Trophoblast cell (in vitro differentiated cells and primary cell): ENCODE data around the gene NTSR1.

ENCODE experiments used
- DNase-seq, 2 donors: peaks; one replicate each; pipeline ENCODE4 v3.0.0-alpha.2; 2016
- H2AFZ ChIP-seq: 2 replicates; pipeline ENCODE4 v1.6.1; 2013; ENCODE audit warnings: low read length, moderate library complexity, mild to moderate bottlenecking; ENCODE audit not compliant: insufficient read depth, poor library complexity
- H2AK5ac ChIP-seq: 2 replicates; pipeline ENCODE4 v1.6.1; 2013; ENCODE audit warnings: mild to moderate bottlenecking, low read length
- H2BK120ac ChIP-seq: 2 replicates; pipeline ENCODE4 v1.6.1; 2013; ENCODE audit warnings: low read length, mild to moderate bottlenecking, moderate library complexity; ENCODE audit not compliant: insufficient read depth, poor library complexity
- H2BK12ac ChIP-seq: 2 replicates; pipeline ENCODE4 v1.6.1; 2013; ENCODE audit warnings: mild to moderate bottlenecking, low read length, moderate library complexity
- H2BK5ac ChIP-seq: 2 replicates; pipeline ENCODE4 v1.6.1; 2013; ENCODE audit warnings: low read length, low read depth, moderate library complexity, mild to moderate bottlenecking; ENCODE audit not compliant: poor library complexity
- H3K14ac ChIP-seq: 2 replicates; pipeline ENCODE4 v1.6.1; 2013; ENCODE audit warnings: mild to moderate bottlenecking, low read length
- H3K18ac ChIP-seq: 2 replicates; pipeline ENCODE4 v1.6.1; 2013; ENCODE audit warnings: mild to moderate bottlenecking, low read length
- H3K23ac ChIP-seq: 2 replicates; pipeline ENCODE4 v1.6.1; 2013; ENCODE audit warnings: low read length
- H3K27ac ChIP-seq: 2 replicates; pipeline ENCODE4 v1.5.1; 2013; ENCODE audit warnings: low read depth, mild to moderate bottlenecking, inconsistent platforms, low read length, moderate library complexity
- H3K27me3 ChIP-seq: 2 replicates; pipeline ENCODE4 v1.6.1; 2013; ENCODE audit warnings: inconsistent platforms, mild to moderate bottlenecking, low read length, moderate library complexity; ENCODE audit not compliant: insufficient read depth
- H3K36me3 ChIP-seq, 2 experiments: 1 replicate in 1 of 2; 2 replicates in 1 of 2; pipeline ENCODE4 v1.6.1; 2013; ENCODE audit warnings: low read length in 2 of 2, mild to moderate bottlenecking in 2 of 2, moderate library complexity in 1 of 2; ENCODE audit not compliant: insufficient read depth in 2 of 2, control insufficient read depth in 1 of 2
- H3K4ac ChIP-seq: 2 replicates; pipeline ENCODE4 v1.6.1; 2013; ENCODE audit warnings: low read depth, mild to moderate bottlenecking, low read length, moderate library complexity
- H3K4me1 ChIP-seq, 2 experiments: 1 replicate in 1 of 2; 2 replicates in 1 of 2; pipeline ENCODE4 v1.6.1; 2013; ENCODE audit warnings: low read length in 2 of 2, mild to moderate bottlenecking in 2 of 2, moderate library complexity in 1 of 2; ENCODE audit not compliant: insufficient read depth in 2 of 2, control insufficient read depth in 1 of 2
- H3K4me2 ChIP-seq: 2 replicates; pipeline ENCODE4 v1.6.1; 2013; ENCODE audit warnings: inconsistent platforms, mild to moderate bottlenecking, low read length, moderate library complexity
- H3K4me3 ChIP-seq: 2 replicates; pipeline ENCODE4 v1.5.1; 2013; ENCODE audit warnings: mild to moderate bottlenecking, low read depth, low read length, inconsistent platforms
- H3K79me1 ChIP-seq: one replicate; pipeline ENCODE4 v1.6.1; 2013; ENCODE audit warnings: low read length
- H3K79me2 ChIP-seq: 2 replicates; pipeline ENCODE4 v1.6.1; 2013; ENCODE audit warnings: low read length, mild to moderate bottlenecking; ENCODE audit not compliant: control insufficient read depth, insufficient read depth, poor library complexity
- H3K9ac ChIP-seq: 2 replicates; pipeline ENCODE4 v1.6.1; 2013; ENCODE audit warnings: mild to moderate bottlenecking, low read length
- H3K9me3 ChIP-seq: 2 replicates; pipeline ENCODE4 v1.6.1; 2013; ENCODE audit warnings: low read depth, mild to moderate bottlenecking, control low read depth, inconsistent platforms, low read length; ENCODE audit not compliant: insufficient read depth
- H4K12ac ChIP-seq: 2 replicates; pipeline ENCODE4 v1.6.1; 2013; ENCODE audit warnings: low read depth, mild to moderate bottlenecking, low read length, moderate library complexity
- H4K8ac ChIP-seq: 2 replicates; pipeline ENCODE4 v1.6.1; 2013; ENCODE audit warnings: low read depth, mild to moderate bottlenecking, low read length, moderate library complexity
- H4K91ac ChIP-seq: one replicate; pipeline ENCODE4 v1.6.1; 2013; ENCODE audit warnings: low read depth, mild to moderate bottlenecking, low read length, moderate library complexity
- WGBS: extraction: QIAGEN DNeasy Blood & Tissue Kit; methylation state at CpG from one replicate; pipeline ENCODE4 v1.1.7; 2013; ENCODE audit warnings: missing lambda C conversion rate; ENCODE audit not compliant: insufficient read length, insufficient coverage; ENCODE audit errors: extremely low coverage; 5-methylcytosine and 5-hydroxymethylcytosine counted together

Gene NTSR1

DNA sequence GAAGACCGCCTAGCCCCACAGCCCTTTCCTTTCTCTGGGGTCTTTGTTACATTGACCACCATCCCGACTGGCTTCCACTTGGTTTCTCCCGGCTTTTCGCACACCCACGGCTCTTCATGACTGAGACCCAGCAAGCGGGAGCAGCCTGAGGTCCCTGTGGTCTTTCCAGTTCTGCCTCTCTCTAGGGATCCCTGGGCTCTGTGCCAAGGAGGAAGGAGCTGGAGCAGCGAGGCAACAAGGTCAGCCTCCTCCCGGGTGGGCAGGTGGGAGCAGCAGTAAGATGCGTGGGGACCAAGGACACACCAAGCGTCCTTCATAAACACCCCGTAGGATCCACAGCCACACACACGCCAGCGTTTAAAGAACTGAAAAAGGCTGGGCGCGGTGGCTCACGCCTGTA, 58.1 kb downstream of the NTSR1 start:
- Histone ChIP-seq H3K27me3 (no peaks in the 10 kb centered on the region), H2BK120ac (no peak overlapping the region), H2BK12ac (no peak overlapping the region), H2BK5ac (no peak overlapping the region), H3K36me3 (no peaks in the 10 kb centered on the region), H2AK5ac (no peak overlapping the region), H4K12ac (no peak overlapping the region), H2AFZ (no peak overlapping the region), H3K18ac (no peak overlapping the region), H4K91ac (no peak overlapping the region), H3K79me2 (no peaks in the 10 kb centered on the region), H3K14ac (no peak overlapping the region), H3K79me1 (no peaks in the 10 kb centered on the region), H3K4me2 (no peak overlapping the region), H3K4ac (no peak overlapping the region), H3K4me1 (peaks cover 4 to 13% of the 10 kb centered on the region in 2 experiments), H3K9me3 (peaks cover 3% of the 10 kb centered on the region), H4K8ac (no peak overlapping the region), H3K4me3 (no peak overlapping the region), H3K27ac (no peak overlapping the region), H3K23ac (no peak overlapping the region), H3K9ac (no peak overlapping the region)
- no peak for DNase-seq
- no CpG with 5 or more reads among the region's 16 CpGs for WGBS

DNA sequence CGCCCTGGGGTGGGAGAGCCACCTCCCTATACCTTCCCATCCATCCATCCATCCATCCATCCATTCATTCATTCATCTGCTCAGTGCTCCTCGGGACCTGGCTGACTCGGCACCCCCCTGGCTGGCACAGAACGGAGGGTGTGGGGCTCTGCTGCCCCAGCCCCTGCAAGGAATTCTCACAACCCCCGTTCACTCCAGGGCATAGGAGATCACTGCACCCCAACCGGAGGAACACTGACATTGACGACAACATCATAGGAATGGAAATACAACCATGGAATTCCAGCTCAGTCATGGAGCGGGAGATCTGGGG, 59.6 kb downstream of the NTSR1 start:
- Histone ChIP-seq H3K9ac (no peak overlapping the region), H3K36me3 (no peaks in the 10 kb centered on the region), H2BK120ac (no peak overlapping the region), H3K27me3 (no peaks in the 10 kb centered on the region), H3K27ac (no peak overlapping the region), H3K18ac (no peak overlapping the region), H4K91ac (no peak overlapping the region), H3K4me2 (no peak overlapping the region), H3K79me1 (no peaks in the 10 kb centered on the region), H3K23ac (no peak overlapping the region), H3K79me2 (no peaks in the 10 kb centered on the region), H3K4me3 (no peak overlapping the region), H2BK12ac (no peak overlapping the region), H3K4me1 (peaks cover 4 to 13% of the 10 kb centered on the region in 2 experiments), H4K12ac (no peak overlapping the region), H2BK5ac (no peak overlapping the region), H3K9me3 (peaks cover 3% of the 10 kb centered on the region), H2AFZ (no peak overlapping the region), H4K8ac (no peak overlapping the region), H3K14ac (no peak overlapping the region), H2AK5ac (no peak overlapping the region), H3K4ac (no peak overlapping the region)
- WGBS = no CpG with 5 or more reads among the region's 8 CpGs
- DNase-seq = no peak

DNA sequence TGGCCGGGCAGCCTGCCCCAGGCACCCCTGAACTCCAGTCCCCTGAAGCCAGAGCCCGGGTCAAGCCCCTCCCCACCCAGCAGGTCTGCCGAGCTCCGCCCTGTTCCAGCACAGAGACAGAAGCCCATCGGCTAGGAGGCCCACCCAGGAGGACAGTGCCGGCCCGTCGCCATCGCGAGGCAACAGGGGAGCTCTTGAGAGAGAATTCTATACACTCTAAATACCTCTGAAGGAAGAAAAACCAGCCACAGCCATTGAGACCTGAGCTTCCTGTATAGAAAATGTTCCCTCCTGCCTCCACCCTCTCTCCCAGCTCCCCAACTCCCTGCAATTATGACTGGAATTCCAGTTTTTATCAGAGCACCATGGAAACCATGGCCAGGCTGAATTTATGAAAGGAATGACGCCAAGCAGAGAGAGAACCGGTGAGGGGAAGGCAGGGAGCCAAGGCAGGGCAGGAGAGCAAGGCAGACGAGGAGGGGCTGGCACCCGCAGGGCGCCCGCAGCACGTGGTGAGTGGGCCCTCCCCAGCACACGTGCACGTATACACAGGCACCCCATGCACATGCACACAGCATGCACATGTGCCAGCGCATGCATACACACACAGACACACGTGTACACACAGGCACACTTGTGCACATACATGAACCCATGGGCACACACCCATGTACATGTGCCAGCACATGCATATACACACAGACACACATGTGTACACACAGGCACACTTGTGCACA, 60.1 kb downstream of the NTSR1 start:
- Histone ChIP-seq H3K14ac (no peak overlapping the region), H4K91ac (no peak overlapping the region), H3K9ac (no peak overlapping the region), H3K4me3 (no peak overlapping the region), H3K9me3 (peaks cover 3% of the 10 kb centered on the region), H3K4ac (no peak overlapping the region), H2BK120ac (no peak overlapping the region), H3K79me1 (no peaks in the 10 kb centered on the region), H3K27ac (no peak overlapping the region), H2BK5ac (no peak overlapping the region), H4K12ac (no peak overlapping the region), H3K36me3 (no peaks in the 10 kb centered on the region), H3K18ac (no peak overlapping the region), H2AK5ac (no peak overlapping the region), H4K8ac (no peak overlapping the region), H3K23ac (peak overlapping the region; percentile 10), H2AFZ (no peak overlapping the region), H3K4me2 (no peak overlapping the region), H3K4me1 (peaks cover 4 to 13% of the 10 kb centered on the region in 2 experiments), H2BK12ac (no peak overlapping the region), H3K27me3 (no peaks in the 10 kb centered on the region), H3K79me2 (no peaks in the 10 kb centered on the region)
- no CpG with 5 or more reads among the region's 21 CpGs for WGBS
- peak in 1 of 2 donors; percentile 27 for DNase-seq

DNA sequence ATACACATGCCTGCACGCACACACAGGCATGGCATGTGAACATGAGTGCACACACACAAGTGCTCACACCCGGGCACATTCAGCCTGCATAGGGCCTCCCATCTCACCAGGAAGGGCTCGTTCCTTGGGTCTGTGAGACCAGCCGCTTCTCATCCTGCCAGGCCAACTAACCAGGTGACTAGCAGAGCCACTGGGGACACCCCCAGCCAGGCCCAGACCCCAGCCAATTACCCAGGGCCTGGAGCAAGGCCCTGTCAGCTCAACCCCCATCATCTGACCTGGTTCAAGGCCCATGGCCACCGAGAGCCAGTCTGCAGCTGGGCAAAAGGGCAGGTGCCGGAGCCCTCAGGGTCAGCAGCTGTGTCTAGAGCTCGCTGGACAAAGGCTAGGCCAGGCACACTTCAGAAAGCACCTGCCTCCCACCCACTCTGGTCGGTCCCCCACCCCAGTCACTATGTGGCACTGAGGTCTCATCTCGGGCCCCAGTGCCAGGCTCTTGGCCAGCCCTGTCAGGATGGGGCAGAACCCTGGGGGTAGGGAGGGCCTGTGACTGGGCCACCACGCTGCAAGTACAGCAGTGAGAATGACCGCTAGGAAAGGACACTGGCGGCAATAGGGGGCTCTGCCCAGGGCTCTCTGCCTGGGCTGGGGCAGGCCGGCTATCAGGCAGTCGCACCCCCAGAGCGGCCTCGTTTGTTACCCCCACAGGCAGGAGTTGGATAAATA, 60.9 kb downstream of the NTSR1 start:
- no peak overlapping the region for H4K91ac ChIP-seq

More for the DNA sequence above, 60.9 kb downstream of the NTSR1 start:
- no peak overlapping the region for H2BK120ac ChIP-seq
- WGBS = no CpG with 5 or more reads among the region's 16 CpGs
- H3K27ac ChIP-seq = no peak overlapping the region
- no peak overlapping the region for H3K4me2 ChIP-seq
- H3K14ac ChIP-seq = no peak overlapping the region
- H3K9ac ChIP-seq = no peak overlapping the region
- no peaks in the 10 kb centered on the region for H3K79me1 ChIP-seq
- no peak overlapping the region for H2AK5ac ChIP-seq
- no peak overlapping the region for H3K23ac ChIP-seq
- H3K4me1 ChIP-seq = peaks cover 4 to 13% of the 10 kb centered on the region in 2 experiments
- H3K18ac ChIP-seq = no peak overlapping the region
- no peaks in the 10 kb centered on the region for H3K79me2 ChIP-seq
- H2AFZ ChIP-seq = no peak overlapping the region
- H2BK5ac ChIP-seq = no peak overlapping the region
- H3K9me3 ChIP-seq = peaks cover 3% of the 10 kb centered on the region
- H2BK12ac ChIP-seq = no peak overlapping the region
- no peak overlapping the region for H3K4me3 ChIP-seq
- no peaks in the 10 kb centered on the region for H3K36me3 ChIP-seq
- no peak overlapping the region for H3K4ac ChIP-seq
- DNase-seq = no peak
- H3K27me3 ChIP-seq = no peaks in the 10 kb centered on the region
- H4K12ac ChIP-seq = no peak overlapping the region
- no peak overlapping the region for H4K8ac ChIP-seq
